Right lobe of liver (tissue), 6 donors: Measurements from ENCODE around the gene CDH1. TPM values are rescaled to one million over a fixed set of nuclear protein-coding genes. Genes with fewer than 3 reads are reported as not detected.

Source experiments
- ATAC-seq, 4 donors: fragments of 200-7000 bp; cut with Tn5 transposase; one replicate each; pipeline ENCODE4 v1.9.1; 2020; ENCODE audit warnings: mild to moderate bottlenecking in 4 of 4, moderate library complexity in 4 of 4
- DNase-seq, 3 donors: peaks; one replicate each; pipeline ENCODE4 v3.0.0-alpha.2; 2020
- H3K27ac ChIP-seq, 3 donors: fragments of 200-600 bp; one replicate each; pipeline ENCODE4 v1.8.0; 2022
- H3K27me3 ChIP-seq, 2 donors: fragments of 200-600 bp; one replicate each; pipeline ENCODE4 v1.8.0; 2022
- H3K36me3 ChIP-seq, 4 donors: fragments of 200-600 bp; sonication (generic) in 1 of 4; one replicate each; pipeline versions ENCODE4 v1.5.1 to v1.8.0; 2017 to 2022; ENCODE audit warnings: control low read depth in 1 of 4
- H3K4me1 ChIP-seq, 4 donors: fragments of 200-600 bp; sonication (generic) in 1 of 4; one replicate each; pipeline versions ENCODE4 v1.5.1 to v1.8.0; 2017 to 2022; ENCODE audit warnings: control low read depth in 1 of 4
- H3K4me3 ChIP-seq, 3 donors: fragments of 200-600 bp; one replicate each; pipeline ENCODE4 v1.8.0; 2022
- H3K9me3 ChIP-seq, 4 donors: fragments of 200-600 bp; sonication (generic) in 1 of 4; one replicate each; pipeline versions ENCODE4 v1.5.1 to v1.8.0; 2017 to 2022; ENCODE audit warnings: control low read depth in 1 of 4
- CTCF ChIP-seq, 4 donors: fragments of 200-600 bp in 3 of 4; fragments of 450-650 bp in 1 of 4; IDR thresholded peaks; one replicate each; pipeline versions ENCODE4 v1.5.1 to v1.8.0; 2016 to 2022; ENCODE audit warnings: antibody characterized with exemption in 4 of 4, mild to moderate bottlenecking in 2 of 4
- POLR2A ChIP-seq: fragments of 450-650 bp; IDR thresholded peaks from one replicate; pipeline ENCODE4 v1.6.1; 2017; ENCODE audit warnings: antibody characterized with exemption, mild to moderate bottlenecking
- WGBS: methylation state at CpG from one replicate; pipeline ENCODE4 v1.1.6; 2018; ENCODE audit warnings: low coverage, low lambda C conversion rate; ENCODE audit not compliant: insufficient coverage; ENCODE audit errors: missing lambda C conversion rate; 5-methylcytosine and 5-hydroxymethylcytosine counted together
- intact Hi-C, 2 donors: fragments of 100-400 bp; cut with DNase I; formaldehyde crosslinking; loops; one replicate each; pipeline versions ENCODE4 v1.11.2 to v1.14.1; 2022
- total RNA-seq, 6 experiments: library from RNA; depleted of rRNA in 2 of 6; stranded (reverse); fragments of >200 nt in 2 of 6; fragmentation: NEBNext Ultra II Directional in 3 of 6; extraction: Animal tissue kit (Norgen Biotek cat#: 25700) in 3 of 6; gene quantifications; one replicate each; pipeline versions ENCODE4 v1.1.0 to v1.2.4, GENCODE V29; 2016 to 2023
- donor health status: DM: no; HTN: yes; CAD: no.
- donor health status: DM: no; HTN: no; CAD: no.
- donor health status: DM: no; HTN: no; CAD: no.
- donor health status: DM: no; HTN: yes; CAD: no.
- donor health status: DM: no; HTN: yes; CAD: no.

CDH1 gene
- total RNA-seq, 6 experiments from 2014 or later: 54.3 to 130 (median 76.5) TPM

- ATAC-seq: no peak
- no peak overlapping the region for H3K4me3 ChIP-seq
- DNase-seq: no peak
- no peaks in the 10 kb centered on the region for H3K36me3 ChIP-seq
- intact Hi-C loops: no loop called here
- H3K27ac ChIP-seq: no peak overlapping the region
- no peaks in the 10 kb centered on the region for H3K9me3 ChIP-seq
- WGBS: 71% methylated on average over 4 of the region's 4 CpGs
- peaks cover 0 to 18% (median 5%) of the 10 kb centered on the region in 4 donors for H3K4me1 ChIP-seq
- H3K27me3 ChIP-seq: no peaks in the 10 kb centered on the region
- no peak for TF ChIP-seq POLR2A
Measured at GRCh38 chr16:68751160-68751559, 14.1 kb downstream of the CDH1 start.

- no peak for TF ChIP-seq CTCF (IDR thresholded peaks at IDR 0.05)
- TF ChIP-seq POLR2A: no peak
- Histone ChIP-seq H3K27ac (peak overlapping the region in 2 of 3 donors; percentile 12 to 40), H3K9me3 (no peaks in the 10 kb centered on the region), H3K36me3 (no peaks in the 10 kb centered on the region), H3K27me3 (no peaks in the 10 kb centered on the region), H3K4me1 (peaks cover 0 to 18% (median 5%) of the 10 kb centered on the region in 4 donors), H3K4me3 (no peak overlapping the region)
- ATAC-seq: peak; percentile 21 to 44 (median 36)
- WGBS: 49% methylated on average over 3 of the region's 3 CpGs
- DNase-seq: no peak
- intact Hi-C loops: no loop called here
Measured at GRCh38 chr16:68752602-68753001, 15.5 kb downstream of the CDH1 start.

- peaks cover 0 to 12% (median 5%) of the 10 kb centered on the region in 4 donors for H3K4me1 ChIP-seq
- no peaks in the 10 kb centered on the region for H3K9me3 ChIP-seq
- intact Hi-C loops: no loop called here
- ATAC-seq (no peak), DNase-seq (no peak)
- TF ChIP-seq POLR2A (no peak), CTCF (IDR thresholded peaks at IDR 0.05) (no peak)
- no peaks in the 10 kb centered on the region for H3K27me3 ChIP-seq
- H3K4me3 ChIP-seq: no peak overlapping the region
- WGBS: 64% methylated on average over 5 of the region's 7 CpGs
- H3K36me3 ChIP-seq: no peaks in the 10 kb centered on the region
- peak overlapping the region in 1 of 3 donors; percentile 48 for H3K27ac ChIP-seq
Measured at GRCh38 chr16:68754084-68754792, 17.1 kb downstream of the CDH1 start.

- H3K4me1 ChIP-seq: peaks cover 0 to 12% (median 5%) of the 10 kb centered on the region in 4 donors
- H3K36me3 ChIP-seq: no peaks in the 10 kb centered on the region
- no peaks in the 10 kb centered on the region for H3K27me3 ChIP-seq
- ATAC-seq (peak in 2 of 4 donors; percentile 24 to 79), DNase-seq (peak in 1 of 3 donors; percentile 40)
- H3K9me3 ChIP-seq: no peaks in the 10 kb centered on the region
- H3K27ac ChIP-seq: peak overlapping the region in 2 of 3 donors; percentile 23 to 48
- H3K4me3 ChIP-seq: no peak overlapping the region
- no peak for TF ChIP-seq CTCF (IDR thresholded peaks at IDR 0.05)
- no peak for TF ChIP-seq POLR2A
- intact Hi-C loops: no loop called here
- 61% methylated on average over 5 of the region's 10 CpGs for whole genome bisulfite sequencing
Measured at GRCh38 chr16:68756239-68756915, 19.3 kb downstream of the CDH1 start.

GRCh38 chr16:68757625-68757935 is 20.5 kb downstream of the CDH1 start:
- Histone ChIP-seq H3K27ac (no peak overlapping the region), H3K4me3 (no peak overlapping the region), H3K9me3 (no peaks in the 10 kb centered on the region), H3K27me3 (no peaks in the 10 kb centered on the region), H3K4me1 (peaks cover 0 to 6% (median 1%) of the 10 kb centered on the region in 4 donors), H3K36me3 (no peaks in the 10 kb centered on the region)
- intact Hi-C loops: no loop called here
- TF ChIP-seq CTCF (IDR thresholded peaks at IDR 0.05): no peak
- no peak for TF ChIP-seq POLR2A
- DNase-seq (no peak), ATAC-seq (no peak)
